SK-N-SH treated with all-trans-retinoic acid at 6 μM for 48 hours (cell line): Measurements from ENCODE around the gene FAR2.

Experiments
- CSDC2 ChIP-seq: fragments of 250-450 bp; sonication (Bioruptor Pico); IDR thresholded peaks from 2 replicates; pipeline ENCODE4 v1.5.0; 2020; ENCODE audit warnings: mild to moderate bottlenecking, moderate library complexity
- ZNF565 ChIP-seq: fragments of 450-650 bp; formaldehyde crosslinking; conservative IDR thresholded peaks from 2 replicates; pipeline ENCODE4 v1.5.0; 2020; ENCODE audit warnings: low read depth, mild to moderate bottlenecking, moderate library complexity

DNA sequence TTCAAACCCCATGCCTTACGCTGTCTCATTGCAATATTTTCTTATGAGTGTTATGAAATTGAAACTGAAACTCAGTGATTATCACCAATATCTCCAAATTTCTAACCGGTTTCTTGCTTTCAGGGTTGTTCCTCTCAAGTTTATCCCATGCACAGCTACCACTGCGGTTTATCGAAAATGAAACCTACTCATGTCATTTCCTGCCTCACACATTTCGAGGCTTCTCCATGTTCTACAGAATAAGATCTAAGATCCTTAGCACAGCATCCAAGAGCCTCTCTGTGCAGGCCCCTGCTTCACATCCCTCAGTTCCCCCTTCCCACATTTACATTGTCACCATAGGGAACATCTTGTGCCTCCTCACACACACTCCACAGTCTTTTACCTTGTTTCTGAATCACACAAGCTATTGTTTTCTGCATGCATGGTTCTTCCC, 45.5 kb upstream of the FAR2 start:
- no peak for TF ChIP-seq CSDC2 (CRISPR knock-in tag)
- no peak for TF ChIP-seq ZNF565
